ENCODE data around the gene TMEM125. TPM values are rescaled to one million over a fixed set of nuclear protein-coding genes. Genes with fewer than 3 reads are reported as not detected.

Gene TMEM125
- total and polyA plus RNA-seq, 2 of the 4 experiments (the other 2 are of a cell fraction) = under 0.01 to 0.03 TPM

- H3K23ac ChIP-seq (ENCODE audit: low read depth, low read length) = no peak overlapping the region
- H3K9me3 ChIP-seq (ENCODE audit: control insufficient read depth, insufficient read depth, low read length) = no peaks in the 10 kb centered on the region
- peaks cover 3% of the 10 kb centered on the region; the same call in 1 of the 2 replicates for H3K9me1 ChIP-seq (ENCODE audit: insufficient read depth, low read length)
- H2AFZ ChIP-seq (replicated peaks; ENCODE audit: low read length, poor library complexity) = no peak overlapping the region
- H3K9ac ChIP-seq (ENCODE audit: low read depth, low read length) = no peak overlapping the region
- dilution Hi-C loops (cut with HindIII; ENCODE audit: low sequenced_read_pairs, unreplicated experiment) (no loop called here), intact Hi-C loops (cut with micrococcal nuclease) (no loop called here), in situ Hi-C loops (cut with MboI; ENCODE audit: low sequenced_read_pairs) (no loop called here)
- no peak for TF ChIP-seq BHLHE40 (IDR thresholded peaks at IDR 0.05; ENCODE audit: low read depth, low read length)
- no peak for TF ChIP-seq RFX5 (IDR thresholded peaks at IDR 0.05; ENCODE audit: low read depth, low read length)
- TF ChIP-seq MAFK (IDR thresholded peaks at IDR 0.05; ENCODE audit: low read depth, low read length) = no peak
- no peak for TF ChIP-seq POLR2A (IDR thresholded peaks at IDR 0.05; ENCODE audit: low read depth, low read length)
- no peak for TF ChIP-seq NFE2L2 (IDR thresholded peaks at IDR 0.05; ENCODE audit: low read depth, low read length)
- TF ChIP-seq SMC3 (IDR thresholded peaks at IDR 0.05; ENCODE audit: low read depth, low read length) = no peak
- TF ChIP-seq, protein P1, sequence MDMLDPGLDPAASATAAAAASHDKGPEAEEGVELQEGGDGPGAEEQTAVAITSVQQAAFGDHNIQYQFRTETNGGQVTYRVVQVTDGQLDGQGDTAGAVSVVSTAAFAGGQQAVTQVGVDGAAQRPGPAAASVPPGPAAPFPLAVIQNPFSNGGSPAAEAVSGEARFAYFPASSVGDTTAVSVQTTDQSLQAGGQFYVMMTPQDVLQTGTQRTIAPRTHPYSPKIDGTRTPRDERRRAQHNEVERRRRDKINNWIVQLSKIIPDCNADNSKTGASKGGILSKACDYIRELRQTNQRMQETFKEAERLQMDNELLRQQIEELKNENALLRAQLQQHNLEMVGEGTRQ (IDR thresholded peaks at IDR 0.05; ENCODE audit: low read depth, low read length) = no peak
- no peak for TF ChIP-seq CTCF (conservative IDR thresholded peaks at IDR 0.05; ENCODE audit: low read depth, low read length)
- no peak overlapping the region for H3K14ac ChIP-seq (replicated peaks; ENCODE audit: low read depth, low read length)
- no peak overlapping the region for H3K56ac ChIP-seq (ENCODE audit: extremely low read depth, insufficient read depth, low read length)
- DNase-seq (no peak), ATAC-seq (ENCODE audit: low read depth) (no peak)
- no peak overlapping the region for H2AK5ac ChIP-seq (ENCODE audit: low read depth, low read length)
- no peak overlapping the region for H3K18ac ChIP-seq (ENCODE audit: low read depth, low read length)
- no CpG with 5 or more reads among the region's 2 CpGs for WGBS, 2 experiments (ENCODE audit: extremely low coverage in 2 of 2, insufficient read length in 1 of 2)
- H2BK120ac ChIP-seq (ENCODE audit: low read depth, low read length) = no peak overlapping the region
- peaks cover 13% of the 10 kb centered on the region for H3K27me3 ChIP-seq (ENCODE audit: control insufficient read depth, insufficient read depth, low read length)
- no peak overlapping the region for H2BK15ac ChIP-seq (ENCODE audit: low read depth, low read length)
- no peaks in the 10 kb centered on the region for H3K79me1 ChIP-seq (ENCODE audit: low read depth in 1 of 2, low read length in 2 of 2)
- no peak overlapping the region for H3K4ac ChIP-seq (ENCODE audit: low read depth, low read length)
- H2BK20ac ChIP-seq (ENCODE audit: low read depth, low read length) = no peak overlapping the region
- ChIA-PET CTCF (no interaction called here), POLR2A (ENCODE audit: unreplicated experiment) (no interaction called here)
- no peak overlapping the region for H4K91ac ChIP-seq (ENCODE audit: insufficient read depth, low read depth, low read length)
- no peak overlapping the region for H3K4me2 ChIP-seq (ENCODE audit: low read depth, low read length)
- no peak overlapping the region for H2AK9ac ChIP-seq (replicated peaks; ENCODE audit: low read depth, low read length, poor library complexity)
- H4K8ac ChIP-seq (ENCODE audit: low read depth in 2 of 2, low read length in 2 of 2) = no peak overlapping the region
- H2BK5ac ChIP-seq (ENCODE audit: low read depth, low read length, poor library complexity, severe bottlenecking) = no peak overlapping the region
- H4K5ac ChIP-seq (ENCODE audit: low read depth, low read length) = no peak overlapping the region
- BruUV-seq (replicated peaks) = no TSS peak
- peaks cover 10% of the 10 kb centered on the region for H3K4me1 ChIP-seq (ENCODE audit: control insufficient read depth, insufficient read depth, low read length)
- H3K27ac ChIP-seq (ENCODE audit: insufficient read depth, low read length) = no peak overlapping the region
- no peaks in the 10 kb centered on the region for H3K36me3 ChIP-seq (ENCODE audit: control insufficient read depth, insufficient read depth, low read length)
- no peaks in the 10 kb centered on the region for H4K20me1 ChIP-seq (ENCODE audit: insufficient read depth, low read length)
- no peak overlapping the region for H3K4me3 ChIP-seq (ENCODE audit: insufficient read depth, low read depth, low read length)
Observed at GRCh38 chr1:43293176-43293575, 23.4 kb downstream of the TMEM125 start.

Data from IMR-90 (cell line).